ENCODE results near the gene RBMS3.

RBMS3 gene

DNA sequence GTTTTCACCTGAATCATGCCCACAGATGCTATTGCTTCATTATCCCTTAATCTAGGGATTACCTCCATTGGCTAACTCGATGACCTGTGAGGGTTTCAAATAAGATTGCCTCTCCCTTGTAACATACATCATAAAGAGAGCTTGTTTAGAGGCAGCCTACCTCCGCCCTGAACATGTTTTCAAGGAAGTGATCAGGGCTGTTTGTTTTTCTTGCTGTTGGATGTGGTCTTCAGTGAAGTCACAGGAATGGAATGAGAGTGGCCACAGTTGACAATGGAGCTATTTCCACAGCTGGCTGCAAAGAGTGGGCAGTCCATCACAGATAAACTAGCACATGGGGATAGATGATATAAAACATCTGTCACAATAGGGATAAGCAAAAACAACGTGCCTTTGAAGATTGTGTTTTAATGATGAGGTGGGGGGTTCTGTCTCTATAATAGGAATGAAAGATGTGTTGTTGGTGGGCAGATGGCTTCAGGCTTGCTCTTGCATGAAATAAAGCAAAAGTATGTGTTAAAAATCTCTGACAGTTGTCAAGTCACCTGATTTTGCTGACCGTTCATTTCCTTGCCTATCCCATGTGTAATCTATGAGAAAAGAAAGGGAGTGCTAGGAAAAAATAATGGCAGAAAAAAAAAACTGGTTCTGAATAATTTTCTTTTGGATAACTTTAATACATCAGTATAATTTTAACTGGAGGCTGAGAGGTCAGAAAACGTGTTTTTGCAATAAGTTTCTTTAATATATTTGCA, 642.3 kb downstream of the RBMS3 start:
- DNase-seq (ENCODE audit: low read depth, low spot score): no peak
- WGBS (ENCODE audit: insufficient coverage, insufficient read length): no CpG with 5 or more reads among the region's 5 CpGs
- Histone ChIP-seq H3K4me3 (ENCODE audit: low read length) (no peak overlapping the region), H3K4me1 (ENCODE audit: control insufficient read depth, insufficient read depth, low read length) (no peaks in the 10 kb centered on the region), H3K27me3 (ENCODE audit: control insufficient read depth, insufficient read depth, low read length) (no peaks in the 10 kb centered on the region), H3K27ac (ENCODE audit: low read length) (no peak overlapping the region), H3K9me3 (ENCODE audit: control insufficient read depth, insufficient read depth, low read length) (no peaks in the 10 kb centered on the region), H3K36me3 (ENCODE audit: control insufficient read depth, insufficient read depth, low read length) (no peaks in the 10 kb centered on the region)

DNA sequence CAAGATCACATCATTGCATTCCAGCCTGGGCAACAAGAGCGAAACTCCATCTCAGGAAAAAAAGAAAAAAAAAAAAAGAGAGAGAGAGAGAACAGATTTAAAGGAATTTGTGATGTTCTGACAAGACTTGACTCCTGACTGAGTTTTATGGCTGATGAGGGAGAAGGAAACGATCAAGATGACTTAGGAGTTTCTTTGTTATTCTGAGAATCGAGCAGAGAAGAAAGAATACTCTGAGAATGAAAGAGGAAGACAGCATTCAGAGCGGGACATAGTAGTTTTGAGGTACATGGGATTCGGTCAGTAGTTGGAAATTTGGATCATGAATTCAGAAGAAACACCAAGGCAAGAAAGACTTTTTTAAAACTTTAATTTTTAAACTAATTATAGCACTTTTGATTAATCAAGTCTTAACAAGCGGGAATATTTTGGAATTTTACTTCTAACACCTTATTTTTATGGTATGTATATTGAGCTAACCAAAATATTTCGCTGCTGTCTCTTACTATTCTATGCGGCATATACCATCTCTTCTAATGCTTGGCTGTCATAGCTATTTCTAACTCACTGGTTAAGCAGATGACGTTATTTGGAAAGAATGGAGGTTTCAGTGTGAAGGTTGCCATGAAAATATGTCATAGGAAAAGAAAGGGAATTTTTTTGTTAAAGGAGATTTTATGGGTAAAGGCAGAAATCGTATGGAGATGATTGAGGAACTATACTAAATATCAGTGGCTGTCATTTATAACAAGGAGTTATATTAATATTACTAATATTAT, 644.1 kb downstream of the RBMS3 start:
- DNase-seq (ENCODE audit: low read depth, low spot score): no peak
- no peaks in the 10 kb centered on the region for H3K9me3 ChIP-seq (ENCODE audit: control insufficient read depth, insufficient read depth, low read length)
- no peaks in the 10 kb centered on the region for H3K36me3 ChIP-seq (ENCODE audit: control insufficient read depth, insufficient read depth, low read length)
- no peak overlapping the region for H3K4me3 ChIP-seq (ENCODE audit: low read length)
- no peaks in the 10 kb centered on the region for H3K4me1 ChIP-seq (ENCODE audit: control insufficient read depth, insufficient read depth, low read length)
- H3K27me3 ChIP-seq (ENCODE audit: control insufficient read depth, insufficient read depth, low read length): no peaks in the 10 kb centered on the region
- 100% methylated on average over 2 of the region's 10 CpGs for WGBS (ENCODE audit: insufficient coverage, insufficient read length)
- no peak overlapping the region for H3K27ac ChIP-seq (ENCODE audit: low read length)

DNA sequence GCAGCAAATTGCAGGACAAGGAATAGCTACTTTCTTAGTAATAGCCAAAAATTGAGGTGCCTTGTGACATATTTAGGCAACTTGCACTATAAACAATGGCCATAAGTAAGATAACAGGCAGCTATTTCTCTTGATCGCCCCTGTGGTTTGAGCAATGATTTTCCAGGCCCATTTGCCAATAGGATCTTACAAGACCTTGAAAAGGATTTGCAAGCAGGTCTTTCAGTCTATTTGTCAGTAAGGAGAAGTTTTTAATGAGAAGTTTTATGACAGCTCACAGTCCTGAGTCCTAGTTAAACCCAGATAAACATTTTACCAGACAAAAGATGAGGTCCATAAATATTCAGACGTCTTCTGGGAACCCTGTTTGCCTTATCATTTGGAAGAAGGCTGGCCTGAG, 645.5 kb downstream of the RBMS3 start:
- no peaks in the 10 kb centered on the region for H3K9me3 ChIP-seq (ENCODE audit: control insufficient read depth, insufficient read depth, low read length)
- H3K4me3 ChIP-seq (ENCODE audit: low read length): no peak overlapping the region
- no CpG with 5 or more reads among the region's 2 CpGs for WGBS (ENCODE audit: insufficient coverage, insufficient read length)
- no peaks in the 10 kb centered on the region for H3K4me1 ChIP-seq (ENCODE audit: control insufficient read depth, insufficient read depth, low read length)
- no peaks in the 10 kb centered on the region for H3K36me3 ChIP-seq (ENCODE audit: control insufficient read depth, insufficient read depth, low read length)
- H3K27me3 ChIP-seq (ENCODE audit: control insufficient read depth, insufficient read depth, low read length): no peaks in the 10 kb centered on the region
- DNase-seq (ENCODE audit: low read depth, low spot score): no peak
- no peak overlapping the region for H3K27ac ChIP-seq (ENCODE audit: low read length)

DNA sequence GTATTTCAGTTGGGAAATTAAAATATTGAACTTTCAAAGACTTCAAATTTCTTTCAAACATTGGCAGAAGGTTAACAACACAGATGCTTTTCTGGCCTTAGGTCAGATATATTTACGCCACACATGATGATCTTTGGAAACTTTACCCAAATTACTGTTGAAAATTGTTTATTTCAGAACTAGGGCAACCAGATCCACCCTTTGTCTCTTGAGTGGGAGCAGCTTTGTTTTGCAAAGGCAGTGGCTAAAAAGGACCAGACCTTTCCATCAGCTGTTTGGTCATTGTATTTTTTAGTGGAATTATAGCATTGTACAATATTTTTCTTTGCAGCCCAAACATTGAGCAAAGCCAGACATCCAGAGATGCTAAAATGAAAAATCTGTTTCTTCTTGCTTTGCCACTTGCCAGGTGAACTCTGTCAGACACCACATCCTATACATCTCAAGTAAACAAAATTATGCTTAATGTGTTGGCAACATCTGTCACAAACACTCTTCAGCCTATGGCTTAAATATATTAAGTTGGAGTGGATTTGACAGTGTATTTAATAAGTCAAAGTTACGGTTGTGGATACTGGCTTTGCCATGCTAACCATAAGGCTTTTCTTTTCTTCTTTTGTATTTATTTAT, 651.9 kb downstream of the RBMS3 start:
- WGBS (ENCODE audit: insufficient coverage, insufficient read length): no CpG with 5 or more reads among the region's 2 CpGs
- DNase-seq (ENCODE audit: low read depth, low spot score): no peak
- Histone ChIP-seq H3K27me3 (ENCODE audit: control insufficient read depth, insufficient read depth, low read length) (no peaks in the 10 kb centered on the region), H3K27ac (ENCODE audit: low read length) (no peak overlapping the region), H3K9me3 (ENCODE audit: control insufficient read depth, insufficient read depth, low read length) (no peaks in the 10 kb centered on the region), H3K36me3 (ENCODE audit: control insufficient read depth, insufficient read depth, low read length) (no peaks in the 10 kb centered on the region), H3K4me1 (ENCODE audit: control insufficient read depth, insufficient read depth, low read length) (no peaks in the 10 kb centered on the region), H3K4me3 (ENCODE audit: low read length) (no peak overlapping the region)

DNA sequence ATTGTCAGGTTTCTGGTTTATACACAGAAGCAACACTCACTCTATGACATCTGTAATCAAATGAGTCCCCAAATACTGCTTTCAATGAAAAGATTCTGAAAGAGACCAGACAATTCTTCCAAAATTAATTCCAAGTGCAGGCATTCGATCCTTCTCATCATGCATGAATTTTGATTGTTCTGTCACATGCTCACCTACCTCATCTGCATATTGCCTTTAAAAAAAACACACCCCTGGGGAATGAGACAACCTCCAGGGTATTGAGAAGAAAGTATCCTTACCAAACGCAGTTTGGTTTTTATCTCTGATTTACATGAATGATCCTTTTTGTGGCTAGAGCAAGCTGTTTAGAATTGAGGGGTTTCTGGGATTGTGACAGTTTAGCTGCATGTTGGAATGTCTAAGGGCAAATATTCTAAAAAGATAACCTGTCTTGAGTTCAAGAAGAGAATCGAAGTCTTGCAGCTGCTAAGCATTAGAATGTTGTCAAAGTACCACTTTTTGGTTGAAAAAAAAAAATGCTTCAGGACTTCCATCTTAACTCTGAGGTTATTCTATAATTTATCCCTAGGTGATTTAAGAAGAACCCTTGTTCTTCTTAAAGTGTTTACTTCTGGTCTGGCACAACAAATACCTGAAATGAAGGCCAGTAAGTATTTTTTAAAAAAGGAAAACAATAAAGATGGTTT, 653.1 kb downstream of the RBMS3 start:
- Histone ChIP-seq H3K36me3 (ENCODE audit: control insufficient read depth, insufficient read depth, low read length) (no peaks in the 10 kb centered on the region), H3K9me3 (ENCODE audit: control insufficient read depth, insufficient read depth, low read length) (no peaks in the 10 kb centered on the region), H3K4me3 (ENCODE audit: low read length) (no peak overlapping the region), H3K27ac (ENCODE audit: low read length) (no peak overlapping the region), H3K27me3 (ENCODE audit: control insufficient read depth, insufficient read depth, low read length) (no peaks in the 10 kb centered on the region), H3K4me1 (ENCODE audit: control insufficient read depth, insufficient read depth, low read length) (no peaks in the 10 kb centered on the region)
- no peak for DNase-seq (ENCODE audit: low read depth, low spot score)
- no CpG with 5 or more reads among the region's 3 CpGs for WGBS (ENCODE audit: insufficient coverage, insufficient read length)

DNA sequence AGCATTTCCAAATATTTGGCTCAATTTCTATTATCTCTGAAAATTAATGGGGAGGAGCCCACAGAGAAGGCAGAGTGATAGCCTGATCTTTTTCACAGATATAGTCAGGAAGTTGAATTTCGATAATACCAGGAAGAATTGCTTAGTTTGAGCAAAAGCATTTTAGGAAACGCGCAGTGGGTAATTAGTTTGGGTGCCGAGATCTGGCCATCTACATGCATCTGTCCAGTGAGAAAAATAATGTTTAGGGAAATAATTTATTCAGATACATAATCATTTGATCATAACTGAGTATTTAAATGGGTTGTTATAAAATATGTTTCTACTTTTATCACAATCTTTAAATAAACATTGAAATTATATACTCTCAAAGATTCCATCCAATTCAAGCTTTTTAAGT, 653.9 kb downstream of the RBMS3 start:
- H3K4me3 ChIP-seq (ENCODE audit: low read length): no peak overlapping the region
- no peak for DNase-seq (ENCODE audit: low read depth, low spot score)
- no CpG with 5 or more reads among the region's 4 CpGs for WGBS (ENCODE audit: insufficient coverage, insufficient read length)

DNA sequence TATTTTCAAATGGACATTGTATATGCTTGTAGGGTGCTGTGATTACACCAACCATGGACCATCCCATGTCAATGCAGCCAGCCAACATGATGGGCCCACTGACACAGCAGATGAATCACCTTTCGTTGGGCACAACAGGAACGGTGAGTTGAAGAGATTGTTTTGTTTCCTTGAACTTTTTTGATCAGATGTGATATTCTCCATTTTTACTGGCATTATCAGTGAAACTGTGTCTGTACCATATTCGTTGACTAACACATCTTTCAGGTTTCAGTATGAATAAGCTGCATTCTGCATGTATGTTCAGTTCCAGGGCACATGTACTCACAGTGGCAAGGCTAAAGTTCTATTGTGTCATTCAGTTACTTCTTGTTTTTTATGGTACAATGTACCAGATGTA, 655.2 kb downstream of the RBMS3 start:
- Histone ChIP-seq H3K9me3 (ENCODE audit: control insufficient read depth, insufficient read depth, low read length) (no peaks in the 10 kb centered on the region), H3K4me3 (ENCODE audit: low read length) (no peak overlapping the region), H3K4me1 (ENCODE audit: control insufficient read depth, insufficient read depth, low read length) (no peaks in the 10 kb centered on the region), H3K36me3 (ENCODE audit: control insufficient read depth, insufficient read depth, low read length) (no peaks in the 10 kb centered on the region), H3K27me3 (ENCODE audit: control insufficient read depth, insufficient read depth, low read length) (no peaks in the 10 kb centered on the region), H3K27ac (ENCODE audit: low read length) (no peak overlapping the region)
- no CpG with 5 or more reads among the region's 3 CpGs for WGBS (ENCODE audit: insufficient coverage, insufficient read length)
- DNase-seq (ENCODE audit: low read depth, low spot score): no peak

More for the DNA sequence above, 653.9 kb downstream of the RBMS3 start:
- H3K27ac ChIP-seq (ENCODE audit: low read length): no peak overlapping the region
- H3K36me3 ChIP-seq (ENCODE audit: control insufficient read depth, insufficient read depth, low read length): no peaks in the 10 kb centered on the region
- no peaks in the 10 kb centered on the region for H3K4me1 ChIP-seq (ENCODE audit: control insufficient read depth, insufficient read depth, low read length)
- H3K9me3 ChIP-seq (ENCODE audit: control insufficient read depth, insufficient read depth, low read length): no peaks in the 10 kb centered on the region
- no peaks in the 10 kb centered on the region for H3K27me3 ChIP-seq (ENCODE audit: control insufficient read depth, insufficient read depth, low read length)

DNA sequence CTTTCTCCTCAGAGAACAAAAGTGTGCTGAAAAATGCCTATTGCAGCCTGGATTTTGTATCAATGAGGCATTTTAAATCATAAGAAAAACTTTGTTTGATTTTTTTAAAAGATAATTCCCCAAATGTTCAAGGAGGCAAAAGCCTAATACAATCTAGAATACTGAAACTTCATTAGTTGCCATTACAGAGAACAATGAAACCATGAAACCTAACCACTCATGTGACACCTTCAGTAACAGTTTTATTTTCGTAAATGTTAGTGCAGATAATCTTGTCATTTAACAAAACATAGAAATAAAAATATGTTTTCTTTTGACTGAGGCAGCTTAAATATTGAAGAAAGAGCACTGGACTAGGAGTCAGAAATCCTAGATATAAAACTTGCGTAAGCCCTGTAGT, 655.9 kb downstream of the RBMS3 start:
- Histone ChIP-seq H3K4me1 (ENCODE audit: control insufficient read depth, insufficient read depth, low read length) (no peaks in the 10 kb centered on the region), H3K27me3 (ENCODE audit: control insufficient read depth, insufficient read depth, low read length) (no peaks in the 10 kb centered on the region), H3K4me3 (ENCODE audit: low read length) (no peak overlapping the region), H3K9me3 (ENCODE audit: control insufficient read depth, insufficient read depth, low read length) (no peaks in the 10 kb centered on the region), H3K36me3 (ENCODE audit: control insufficient read depth, insufficient read depth, low read length) (no peaks in the 10 kb centered on the region), H3K27ac (ENCODE audit: low read length) (no peak overlapping the region)
- no CpG with 5 or more reads among the region's 2 CpGs for WGBS (ENCODE audit: insufficient coverage, insufficient read length)
- DNase-seq (ENCODE audit: low read depth, low spot score): no peak

DNA sequence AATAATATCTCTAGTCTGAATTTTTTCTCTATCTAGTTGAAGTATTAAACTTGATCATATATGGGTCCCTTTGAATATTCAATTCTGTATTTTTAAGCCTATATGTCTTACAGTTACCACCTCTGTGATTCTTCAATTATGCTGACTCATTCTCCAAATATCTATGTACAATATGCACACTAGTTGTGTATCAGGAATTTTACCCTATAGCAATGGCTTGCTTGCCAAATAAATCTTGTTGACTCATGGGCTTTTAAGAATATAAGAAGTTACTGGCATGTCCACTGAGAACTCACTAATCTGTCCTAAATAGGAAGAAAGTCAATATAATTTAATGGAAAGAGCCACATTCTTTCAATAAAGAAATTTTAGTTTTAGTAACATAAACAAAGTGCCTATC, 656.3 kb downstream of the RBMS3 start:
- Histone ChIP-seq H3K36me3 (ENCODE audit: control insufficient read depth, insufficient read depth, low read length) (no peaks in the 10 kb centered on the region), H3K27ac (ENCODE audit: low read length) (no peak overlapping the region), H3K4me3 (ENCODE audit: low read length) (no peak overlapping the region), H3K9me3 (ENCODE audit: control insufficient read depth, insufficient read depth, low read length) (no peaks in the 10 kb centered on the region), H3K27me3 (ENCODE audit: control insufficient read depth, insufficient read depth, low read length) (no peaks in the 10 kb centered on the region), H3K4me1 (ENCODE audit: control insufficient read depth, insufficient read depth, low read length) (no peaks in the 10 kb centered on the region)
- DNase-seq (ENCODE audit: low read depth, low spot score): no peak

DNA sequence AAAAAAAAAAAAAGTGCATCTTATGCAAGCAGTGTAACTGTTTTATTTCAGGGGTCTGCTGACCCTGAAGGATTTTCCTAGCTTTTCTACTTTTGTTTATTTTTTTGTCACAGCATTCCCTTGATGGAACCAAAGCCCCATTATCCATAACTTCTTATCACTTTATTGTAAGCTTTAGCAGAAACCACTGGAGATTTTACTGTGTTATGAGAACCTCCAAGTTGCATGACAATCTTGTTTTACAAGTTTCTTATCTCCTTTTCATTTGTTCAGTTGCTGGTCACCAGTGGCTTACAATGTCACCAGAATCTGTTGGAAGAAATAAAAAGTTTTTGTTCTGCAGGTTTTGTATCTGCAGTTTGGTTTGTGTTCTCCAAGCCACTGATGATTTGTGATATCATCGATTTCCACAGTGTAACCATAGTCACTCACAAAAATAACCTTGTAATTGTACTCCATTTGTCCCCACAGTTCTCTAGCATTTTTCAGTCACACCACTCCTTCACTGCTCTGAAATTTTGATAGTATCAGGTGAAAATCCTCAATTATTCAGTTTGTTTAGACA, 660.0 kb downstream of the RBMS3 start:
- DNase-seq (ENCODE audit: low read depth, low spot score): no peak
- Histone ChIP-seq H3K9me3 (ENCODE audit: control insufficient read depth, insufficient read depth, low read length) (no peaks in the 10 kb centered on the region), H3K27me3 (ENCODE audit: control insufficient read depth, insufficient read depth, low read length) (no peaks in the 10 kb centered on the region), H3K27ac (ENCODE audit: low read length) (no peak overlapping the region), H3K4me3 (ENCODE audit: low read length) (no peak overlapping the region), H3K4me1 (ENCODE audit: control insufficient read depth, insufficient read depth, low read length) (no peaks in the 10 kb centered on the region; the same call in 1 of the 2 replicates), H3K36me3 (ENCODE audit: control insufficient read depth, insufficient read depth, low read length) (no peaks in the 10 kb centered on the region)
- WGBS (ENCODE audit: insufficient coverage, insufficient read length): no CpG with 5 or more reads among the region's 1 CpG

Measured in iPS DF 6.9 (cell line).